ENCODE data around the gene JMJD8. TPM values are rescaled to one million over a fixed set of nuclear protein-coding genes. Genes with fewer than 3 reads are reported as not detected.

JMJD8 gene
- total RNA-seq, 2 experiments from 2014 or later, result 22.0 to 23.6 TPM

DNA sequence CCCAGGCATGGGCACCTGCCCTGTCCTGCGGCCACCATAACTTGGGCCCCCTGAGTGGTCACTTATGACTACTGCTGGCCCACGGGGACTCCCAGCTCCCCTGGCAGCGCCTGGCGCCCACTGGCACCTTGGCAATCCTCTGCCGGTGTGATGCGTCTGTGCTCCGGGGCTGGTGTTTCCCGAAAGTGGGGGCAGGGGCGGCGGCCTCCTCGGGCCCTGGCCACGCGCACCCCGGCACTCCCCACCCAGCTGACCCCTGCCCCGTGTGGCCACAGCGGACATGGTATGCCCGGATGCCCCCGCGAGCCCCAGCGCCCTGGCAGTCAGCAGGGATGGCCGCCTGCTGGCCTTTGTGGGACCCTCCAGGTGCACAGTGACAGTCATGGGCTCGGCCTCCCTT, 26.6 kb downstream of the JMJD8 start:
- H3K27ac Mint-ChIP-seq, result no peak overlapping the region
- no peaks in the 10 kb centered on the region for H3K27me3 Mint-ChIP-seq
- Histone ChIP-seq H3K27me3 (ENCODE audit: control insufficient read depth in 1 of 2, insufficient read depth in 2 of 2, low read length in 2 of 2) (no peaks in the 10 kb centered on the region), H3K9me3 (ENCODE audit: control insufficient read depth in 1 of 2, insufficient read depth in 1 of 2, low read length in 2 of 2) (no peaks in the 10 kb centered on the region), H3K4me3 (ENCODE audit: low read length) (no peak overlapping the region), H3K36me3 (ENCODE audit: insufficient read depth, low read length) (no peaks in the 10 kb centered on the region), H3K4me1 (ENCODE audit: insufficient read depth, low read length) (peaks cover 16% of the 10 kb centered on the region), H3K27ac (ENCODE audit: low read depth in 1 of 2, low read length in 2 of 2) (no peak overlapping the region)
- no peak overlapping the region for H3K4me3 Mint-ChIP-seq
- ATAC-seq (ENCODE audit: poor library complexity), result no peak
- H3K9me3 Mint-ChIP-seq, result no peaks in the 10 kb centered on the region
- intact Hi-C loops (cut with DNase I, micrococcal nuclease), result no loop called here
- no peak for DNase-seq
- TF ChIP-seq, protein P1, sequence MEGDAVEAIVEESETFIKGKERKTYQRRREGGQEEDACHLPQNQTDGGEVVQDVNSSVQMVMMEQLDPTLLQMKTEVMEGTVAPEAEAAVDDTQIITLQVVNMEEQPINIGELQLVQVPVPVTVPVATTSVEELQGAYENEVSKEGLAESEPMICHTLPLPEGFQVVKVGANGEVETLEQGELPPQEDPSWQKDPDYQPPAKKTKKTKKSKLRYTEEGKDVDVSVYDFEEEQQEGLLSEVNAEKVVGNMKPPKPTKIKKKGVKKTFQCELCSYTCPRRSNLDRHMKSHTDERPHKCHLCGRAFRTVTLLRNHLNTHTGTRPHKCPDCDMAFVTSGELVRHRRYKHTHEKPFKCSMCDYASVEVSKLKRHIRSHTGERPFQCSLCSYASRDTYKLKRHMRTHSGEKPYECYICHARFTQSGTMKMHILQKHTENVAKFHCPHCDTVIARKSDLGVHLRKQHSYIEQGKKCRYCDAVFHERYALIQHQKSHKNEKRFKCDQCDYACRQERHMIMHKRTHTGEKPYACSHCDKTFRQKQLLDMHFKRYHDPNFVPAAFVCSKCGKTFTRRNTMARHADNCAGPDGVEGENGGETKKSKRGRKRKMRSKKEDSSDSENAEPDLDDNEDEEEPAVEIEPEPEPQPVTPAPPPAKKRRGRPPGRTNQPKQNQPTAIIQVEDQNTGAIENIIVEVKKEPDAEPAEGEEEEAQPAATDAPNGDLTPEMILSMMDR (IDR thresholded peaks at IDR 0.05), result no peak
- H3K36me3 Mint-ChIP-seq (ENCODE audit: low read depth), result no peaks in the 10 kb centered on the region
- ChIA-PET POLR2A (interaction anchor here (0.6 kb wide), 1 partner anchor 67 kb away, joined by 3 read pairs; no protein-coding TSS in a partner anchor), CTCF (no interaction called here)
- peaks cover 6% of the 10 kb centered on the region for H3K4me1 Mint-ChIP-seq (ENCODE audit: low read depth)

DNA sequence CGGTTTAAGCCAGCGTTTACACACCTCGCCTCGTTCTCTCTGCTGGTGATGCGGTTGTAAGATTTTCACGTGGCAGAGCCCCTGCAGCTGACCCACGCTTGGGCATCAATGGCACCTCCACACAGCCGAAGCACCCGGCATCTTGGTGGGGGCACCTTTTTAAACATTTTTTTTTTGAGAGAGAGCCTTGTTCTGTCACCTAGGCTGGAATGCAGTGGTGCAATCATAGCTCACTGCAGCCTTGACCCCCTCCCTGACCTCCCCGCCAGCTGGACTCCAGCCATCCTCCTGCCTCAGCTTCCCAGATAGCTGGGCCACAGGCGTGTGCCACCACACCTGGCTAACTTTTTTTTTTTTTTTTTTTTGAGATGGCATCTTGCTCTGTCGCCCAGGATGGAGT, 30.1 kb downstream of the JMJD8 start:
- intact Hi-C loops (cut with DNase I, micrococcal nuclease), result no loop called here
- Histone ChIP-seq H3K27me3 (ENCODE audit: control insufficient read depth in 1 of 2, insufficient read depth in 2 of 2, low read length in 2 of 2) (no peaks in the 10 kb centered on the region), H3K4me3 (ENCODE audit: low read length) (no peak overlapping the region), H3K36me3 (ENCODE audit: insufficient read depth, low read length) (no peaks in the 10 kb centered on the region), H3K9me3 (ENCODE audit: control insufficient read depth in 1 of 2, insufficient read depth in 1 of 2, low read length in 2 of 2) (no peaks in the 10 kb centered on the region), H3K27ac (ENCODE audit: low read depth in 1 of 2, low read length in 2 of 2) (no peak overlapping the region), H3K4me1 (ENCODE audit: insufficient read depth, low read length) (peaks cover 11% of the 10 kb centered on the region)
- TF ChIP-seq, protein P1 (IDR thresholded peaks at IDR 0.05), result no peak
- POLR2A ChIA-PET, result no interaction called here
- Mint-ChIP-seq H3K27ac (no peak overlapping the region), H3K4me3 (no peak overlapping the region), H3K36me3 (ENCODE audit: low read depth) (no peaks in the 10 kb centered on the region), H3K27me3 (no peaks in the 10 kb centered on the region), H3K4me1 (ENCODE audit: low read depth) (no peaks in the 10 kb centered on the region), H3K9me3 (no peaks in the 10 kb centered on the region)
- ATAC-seq (ENCODE audit: poor library complexity) (no peak), DNase-seq (no peak)
- CTCF ChIA-PET, result no interaction called here

DNA sequence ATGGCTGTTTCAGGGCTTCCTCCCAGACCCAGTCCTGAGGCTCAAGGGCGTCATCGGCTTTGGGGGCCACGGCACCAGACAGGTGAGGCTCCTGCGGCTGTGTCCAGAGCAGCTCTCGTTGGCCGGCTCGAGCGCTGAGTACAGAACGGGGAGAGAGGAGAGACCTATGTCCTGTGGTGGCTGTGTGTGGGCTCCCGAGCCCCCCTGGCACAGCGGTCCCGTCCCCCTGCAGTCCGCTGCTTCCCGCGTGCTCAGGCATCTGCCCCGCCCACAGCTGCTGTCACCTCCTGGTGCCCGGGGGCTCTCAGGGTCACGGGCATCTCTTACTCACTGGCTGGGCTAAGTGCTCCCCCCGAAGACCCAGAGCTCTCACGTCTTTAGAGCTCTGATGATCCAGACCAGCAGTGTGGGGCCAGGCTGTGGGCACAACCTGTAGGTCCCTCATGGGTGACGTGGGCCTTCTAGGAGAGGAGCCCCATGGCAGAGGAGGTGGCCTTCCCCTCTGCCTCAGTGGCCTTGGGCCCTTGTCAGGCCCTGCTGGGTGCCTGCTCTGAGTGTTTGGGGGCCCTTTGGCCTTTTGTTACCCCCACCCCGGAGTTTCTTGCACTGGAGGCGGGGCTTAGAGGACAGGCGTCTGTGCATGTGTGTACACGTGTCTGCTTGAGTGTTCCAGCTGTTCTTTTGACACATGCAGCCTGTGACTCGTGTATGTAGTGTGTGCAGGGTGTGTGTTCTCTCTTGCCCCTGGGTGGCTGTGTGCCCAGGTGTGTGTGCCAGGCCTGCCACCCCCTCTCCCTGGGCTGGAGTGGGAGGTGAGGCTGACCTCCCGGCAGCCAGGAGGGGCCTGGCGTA, 31.5 kb downstream of the JMJD8 start:
- no peak overlapping the region for H3K4me3 Mint-ChIP-seq
- no peak overlapping the region for H3K27ac Mint-ChIP-seq
- H3K4me3 ChIP-seq (ENCODE audit: low read length), result no peak overlapping the region
- POLR2A ChIA-PET, result no interaction called here
- H3K27me3 Mint-ChIP-seq, result no peaks in the 10 kb centered on the region
- CTCF ChIA-PET, result no interaction called here
- no peaks in the 10 kb centered on the region for H3K36me3 ChIP-seq (ENCODE audit: insufficient read depth, low read length)
- H3K9me3 Mint-ChIP-seq, result no peaks in the 10 kb centered on the region
- peaks cover 24% of the 10 kb centered on the region for H3K4me1 ChIP-seq (ENCODE audit: insufficient read depth, low read length)
- no peaks in the 10 kb centered on the region for H3K36me3 Mint-ChIP-seq (ENCODE audit: low read depth)
- no peak overlapping the region for H3K27ac ChIP-seq (ENCODE audit: low read depth in 1 of 2, low read length in 2 of 2)
- no peaks in the 10 kb centered on the region for H3K4me1 Mint-ChIP-seq (ENCODE audit: low read depth)
- ATAC-seq (ENCODE audit: poor library complexity) (no peak), DNase-seq (no peak)
- no peaks in the 10 kb centered on the region for H3K27me3 ChIP-seq (ENCODE audit: control insufficient read depth in 1 of 2, insufficient read depth in 2 of 2, low read length in 2 of 2)
- no peaks in the 10 kb centered on the region for H3K9me3 ChIP-seq (ENCODE audit: control insufficient read depth in 1 of 2, insufficient read depth in 1 of 2, low read length in 2 of 2)
- intact Hi-C loops (cut with DNase I, micrococcal nuclease), result no loop called here
- TF ChIP-seq, protein P1 (IDR thresholded peaks at IDR 0.05), result no peak

All from CD4-positive, alpha-beta T cell (primary cell).